Measurements from ENCODE around the gene PPP1R9B. TPM values are rescaled to one million over a fixed set of nuclear protein-coding genes. Genes with fewer than 3 reads are reported as not detected.
A peak's percentile ranks its signal among the peaks of the same experiment; 100 is the strongest.

The PPP1R9B gene
- total RNA-seq, 1 experiment from 2014 or later, result 40.6 TPM

- peak; percentile 89 for DNase-seq (ENCODE audit: extremely low read depth, low read depth)
Measured at GRCh38 chr17:50161023-50161910, 10.8 kb upstream of the PPP1R9B start.

- DNase-seq (ENCODE audit: extremely low read depth, low read depth), result no peak
Measured at GRCh38 chr17:50157891-50158290, 7.4 kb upstream of the PPP1R9B start.

- DNase-seq (ENCODE audit: extremely low read depth, low read depth), result no peak
Measured at GRCh38 chr17:50155115-50155819, 4.8 kb upstream of the PPP1R9B start.

- no peak for DNase-seq (ENCODE audit: extremely low read depth, low read depth)
Measured at GRCh38 chr17:50154604-50155003, 4.1 kb upstream of the PPP1R9B start.

- no peak for DNase-seq (ENCODE audit: extremely low read depth, low read depth)
Measured at GRCh38 chr17:50153650-50154575, 3.4 kb upstream of the PPP1R9B start.

GRCh38 chr17:50152736-50153135 is 2.3 kb upstream of the PPP1R9B start:
- no peak for DNase-seq (ENCODE audit: extremely low read depth, low read depth)

GRCh38 chr17:50151937-50152547 is 1.6 kb upstream of the PPP1R9B start:
- DNase-seq (ENCODE audit: extremely low read depth, low read depth), result peak; percentile 87

- peak; percentile 88 for DNase-seq (ENCODE audit: extremely low read depth, low read depth)
Measured at GRCh38 chr17:50151041-50151936, 812 bp upstream of the PPP1R9B start.

- no peak for DNase-seq (ENCODE audit: extremely low read depth, low read depth)
Measured at GRCh38 chr17:50149417-50150353, 792 bp downstream of the PPP1R9B start.

- DNase-seq (ENCODE audit: extremely low read depth, low read depth), result no peak
Measured at GRCh38 chr17:50149091-50149416, 1.4 kb downstream of the PPP1R9B start.

GRCh38 chr17:50148226-50149090 is 2.0 kb downstream of the PPP1R9B start:
- no peak for DNase-seq (ENCODE audit: extremely low read depth, low read depth)

- no peak for DNase-seq (ENCODE audit: extremely low read depth, low read depth)
Measured at GRCh38 chr17:50147841-50148225, 2.6 kb downstream of the PPP1R9B start.

- no peak for DNase-seq (ENCODE audit: extremely low read depth, low read depth)
Measured at GRCh38 chr17:50146927-50147665, 3.4 kb downstream of the PPP1R9B start.

GRCh38 chr17:50146230-50146926 is 4.1 kb downstream of the PPP1R9B start:
- DNase-seq (ENCODE audit: extremely low read depth, low read depth), result no peak

GRCh38 chr17:50145532-50146229 is 4.8 kb downstream of the PPP1R9B start:
- no peak for DNase-seq (ENCODE audit: extremely low read depth, low read depth)
